ENCODE measurements around the gene SLC49A3.

Gene SLC49A3

GRCh38 chr4:655464-656151 is 33.3 kb downstream of the SLC49A3 start:
- Histone ChIP-seq H3K4me3 (ENCODE audit: extremely low read depth, insufficient read depth, low read length, poor library complexity, severe bottlenecking) (no peak overlapping the region), H3K36me3 (ENCODE audit: control insufficient read depth, insufficient read depth, low read length) (no peaks in the 10 kb centered on the region), H3K4me1 (ENCODE audit: control insufficient read depth, insufficient read depth, low read length, poor library complexity, severe bottlenecking) (peaks cover 5% of the 10 kb centered on the region), H3K9me3 (ENCODE audit: control insufficient read depth, low read length) (no peaks in the 10 kb centered on the region), H3K27ac (ENCODE audit: low read depth, low read length, severe bottlenecking) (no peak overlapping the region)
- whole genome bisulfite sequencing, 2 experiments (ENCODE audit: insufficient coverage in 2 of 2), result 91 to 92% methylated on average over 25 to 26 of the region's 26 CpGs

- no peaks in the 10 kb centered on the region for H3K9me3 ChIP-seq (ENCODE audit: control insufficient read depth, low read length)
- H3K27ac ChIP-seq (ENCODE audit: low read depth, low read length, severe bottlenecking), result no peak overlapping the region
- WGBS, 2 experiments (ENCODE audit: insufficient coverage in 2 of 2), result 87 to 88% methylated on average over 8 to 14 of the region's 17 CpGs
- H3K4me3 ChIP-seq (ENCODE audit: extremely low read depth, insufficient read depth, low read length, poor library complexity, severe bottlenecking), result no peak overlapping the region
- no peaks in the 10 kb centered on the region for H3K36me3 ChIP-seq (ENCODE audit: control insufficient read depth, insufficient read depth, low read length)
- H3K4me1 ChIP-seq (ENCODE audit: control insufficient read depth, insufficient read depth, low read length, poor library complexity, severe bottlenecking), result peaks cover 5% of the 10 kb centered on the region
Measured at GRCh38 chr4:654871-655463, 34.0 kb downstream of the SLC49A3 start.

- Histone ChIP-seq H3K27ac (ENCODE audit: low read depth, low read length, severe bottlenecking) (no peak overlapping the region), H3K36me3 (ENCODE audit: control insufficient read depth, insufficient read depth, low read length) (no peaks in the 10 kb centered on the region), H3K4me1 (ENCODE audit: control insufficient read depth, insufficient read depth, low read length, poor library complexity, severe bottlenecking) (peaks cover 5% of the 10 kb centered on the region), H3K4me3 (ENCODE audit: extremely low read depth, insufficient read depth, low read length, poor library complexity, severe bottlenecking) (no peak overlapping the region), H3K9me3 (ENCODE audit: control insufficient read depth, low read length) (no peaks in the 10 kb centered on the region)
- 94% methylated on average over 14 to 17 of the region's 17 CpGs for WGBS, 2 experiments (ENCODE audit: insufficient coverage in 2 of 2)
Measured at GRCh38 chr4:654503-654845, 34.5 kb downstream of the SLC49A3 start.

- H3K36me3 ChIP-seq (ENCODE audit: control insufficient read depth, insufficient read depth, low read length), result no peaks in the 10 kb centered on the region
- H3K9me3 ChIP-seq (ENCODE audit: control insufficient read depth, low read length), result no peaks in the 10 kb centered on the region
- H3K27ac ChIP-seq (ENCODE audit: low read depth, low read length, severe bottlenecking), result no peak overlapping the region
- 92 to 94% methylated on average over 22 of the region's 29 CpGs for WGBS, 2 experiments (ENCODE audit: insufficient coverage in 2 of 2)
- H3K4me3 ChIP-seq (ENCODE audit: extremely low read depth, insufficient read depth, low read length, poor library complexity, severe bottlenecking), result no peak overlapping the region
- peaks cover 5% of the 10 kb centered on the region for H3K4me1 ChIP-seq (ENCODE audit: control insufficient read depth, insufficient read depth, low read length, poor library complexity, severe bottlenecking)
Measured at GRCh38 chr4:653831-654502, 35.0 kb downstream of the SLC49A3 start.

GRCh38 chr4:653080-653821 is 35.7 kb downstream of the SLC49A3 start:
- Histone ChIP-seq H3K4me3 (ENCODE audit: extremely low read depth, insufficient read depth, low read length, poor library complexity, severe bottlenecking) (no peak overlapping the region), H3K9me3 (ENCODE audit: control insufficient read depth, low read length) (no peaks in the 10 kb centered on the region)
- 94% methylated on average over 35 of the region's 35 CpGs for WGBS, 2 experiments (ENCODE audit: insufficient coverage in 2 of 2)

GRCh38 chr4:651884-652642 is 36.9 kb downstream of the SLC49A3 start:
- Histone ChIP-seq H3K36me3 (ENCODE audit: control insufficient read depth, insufficient read depth, low read length) (no peaks in the 10 kb centered on the region), H3K9me3 (ENCODE audit: control insufficient read depth, low read length) (no peaks in the 10 kb centered on the region), H3K27ac (ENCODE audit: low read depth, low read length, severe bottlenecking) (no peak overlapping the region), H3K4me1 (ENCODE audit: control insufficient read depth, insufficient read depth, low read length, poor library complexity, severe bottlenecking) (peaks cover 5% of the 10 kb centered on the region), H3K4me3 (ENCODE audit: extremely low read depth, insufficient read depth, low read length, poor library complexity, severe bottlenecking) (no peak overlapping the region)
- WGBS, 2 experiments (ENCODE audit: insufficient coverage in 2 of 2), result 80 to 82% methylated on average over 21 of the region's 24 CpGs

More at GRCh38 chr4:653080-653821, 35.7 kb downstream of the SLC49A3 start:
- peaks cover 5% of the 10 kb centered on the region for H3K4me1 ChIP-seq (ENCODE audit: control insufficient read depth, insufficient read depth, low read length, poor library complexity, severe bottlenecking)
- no peaks in the 10 kb centered on the region for H3K36me3 ChIP-seq (ENCODE audit: control insufficient read depth, insufficient read depth, low read length)
- no peak overlapping the region for H3K27ac ChIP-seq (ENCODE audit: low read depth, low read length, severe bottlenecking)

- Histone ChIP-seq H3K27ac (ENCODE audit: low read depth, low read length, severe bottlenecking) (no peak overlapping the region), H3K9me3 (ENCODE audit: control insufficient read depth, low read length) (no peaks in the 10 kb centered on the region), H3K4me3 (ENCODE audit: extremely low read depth, insufficient read depth, low read length, poor library complexity, severe bottlenecking) (no peak overlapping the region), H3K36me3 (ENCODE audit: control insufficient read depth, insufficient read depth, low read length) (no peaks in the 10 kb centered on the region), H3K4me1 (ENCODE audit: control insufficient read depth, insufficient read depth, low read length, poor library complexity, severe bottlenecking) (no peaks in the 10 kb centered on the region)
- 84% methylated on average over 37 to 39 of the region's 49 CpGs for WGBS, 2 experiments (ENCODE audit: insufficient coverage in 2 of 2)
Measured at GRCh38 chr4:650951-651883, 37.7 kb downstream of the SLC49A3 start.

- Histone ChIP-seq H3K9me3 (ENCODE audit: control insufficient read depth, low read length) (no peaks in the 10 kb centered on the region), H3K4me1 (ENCODE audit: control insufficient read depth, insufficient read depth, low read length, poor library complexity, severe bottlenecking) (no peaks in the 10 kb centered on the region), H3K4me3 (ENCODE audit: extremely low read depth, insufficient read depth, low read length, poor library complexity, severe bottlenecking) (no peak overlapping the region), H3K27ac (ENCODE audit: low read depth, low read length, severe bottlenecking) (no peak overlapping the region), H3K36me3 (ENCODE audit: control insufficient read depth, insufficient read depth, low read length) (no peaks in the 10 kb centered on the region)
- WGBS, 2 experiments (ENCODE audit: insufficient coverage in 2 of 2), result 89% methylated on average over 15 to 18 of the region's 18 CpGs
Measured at GRCh38 chr4:650461-650860, 38.5 kb downstream of the SLC49A3 start.

GRCh38 chr4:649751-650310 is 39.1 kb downstream of the SLC49A3 start:
- WGBS, 2 experiments (ENCODE audit: insufficient coverage in 2 of 2), result 95 to 96% methylated on average over 11 to 13 of the region's 13 CpGs

More at GRCh38 chr4:649751-650310, 39.1 kb downstream of the SLC49A3 start:
- Histone ChIP-seq H3K27ac (ENCODE audit: low read depth, low read length, severe bottlenecking) (no peak overlapping the region), H3K4me1 (ENCODE audit: control insufficient read depth, insufficient read depth, low read length, poor library complexity, severe bottlenecking) (no peaks in the 10 kb centered on the region), H3K36me3 (ENCODE audit: control insufficient read depth, insufficient read depth, low read length) (no peaks in the 10 kb centered on the region), H3K4me3 (ENCODE audit: extremely low read depth, insufficient read depth, low read length, poor library complexity, severe bottlenecking) (no peak overlapping the region), H3K9me3 (ENCODE audit: control insufficient read depth, low read length) (no peaks in the 10 kb centered on the region)

All from mesodermal cell (in vitro differentiated cells).